Activated naive CD8-positive, alpha-beta T cell treated with anti-CD3 and anti-CD28 coated beads, Interleukin-2, amount 10 ng/mL, durations not matched to agents 7 days and 5 days (primary cell): ENCODE data around the gene IMMP1L. TPM values are rescaled to one million over a fixed set of nuclear protein-coding genes. Genes with fewer than 3 reads are reported as not detected.
"Not testable (repeated sequence)": the region's sequence is repeated elsewhere in the genome, so short reads cannot be mapped to it uniquely, and the experiment has no call there.

Experiments used
- ATAC-seq: fragments of 150-1000 bp; cut with Tn5 transposase; one replicate; pipeline ENCODE4 v1.10.0; 2021; ENCODE audit warnings: low read depth, moderate library complexity
- POLR2A ChIA-PET: fragments of 350-600 bp; sonication (Branson Sonifier 250); formaldehyde crosslinking; loops from one replicate; lab custom pipeline; 2021; ENCODE audit warnings: antibody characterized with exemption; lab: Charles Lee
- DNase-seq: peaks from one replicate; pipeline ENCODE4 v3.0.0; 2021
- H3K27ac Mint-ChIP-seq: one replicate; pipeline ENCODE4 v1.8.0; 2022; ENCODE audit warnings: mild to moderate bottlenecking, mixed read lengths
- H3K27me3 Mint-ChIP-seq: one replicate; pipeline ENCODE4 v1.8.0; 2022; ENCODE audit warnings: mild to moderate bottlenecking, moderate library complexity, mixed read lengths
- H3K36me3 Mint-ChIP-seq: one replicate; pipeline ENCODE4 v1.8.0; 2021; ENCODE audit warnings: mild to moderate bottlenecking, mixed read lengths
- H3K4me1 Mint-ChIP-seq: one replicate; pipeline ENCODE4 v1.8.0; 2021; ENCODE audit warnings: mixed read lengths
- H3K4me3 Mint-ChIP-seq: one replicate; pipeline ENCODE4 v1.8.0; 2022; ENCODE audit warnings: mild to moderate bottlenecking, moderate library complexity, mixed read lengths
- H3K9me3 Mint-ChIP-seq: one replicate; pipeline ENCODE4 v1.8.0; 2021; ENCODE audit warnings: mixed read lengths
- total RNA-seq, 2 experiments: library from RNA; stranded (reverse); gene quantifications; one replicate each; pipeline ENCODE4 v1.2.3, GENCODE V29; 2021

IMMP1L gene
- total RNA-seq, 2 experiments from 2014 or later = 16.5 to 16.7 TPM

- DNase-seq = not testable (repeated sequence)
Measured at GRCh38 chr11:31493762-31494161, 15.7 kb downstream of the IMMP1L start.

GRCh38 chr11:31493235-31493634 is 16.2 kb downstream of the IMMP1L start:
- Mint-ChIP-seq H3K4me1 (no peaks in the 10 kb centered on the region), H3K27me3 (no peaks in the 10 kb centered on the region), H3K27ac (no peak overlapping the region), H3K4me3 (no peak overlapping the region), H3K9me3 (peaks cover 11% of the 10 kb centered on the region), H3K36me3 (peaks cover 36% of the 10 kb centered on the region)
- ATAC-seq (no peak), DNase-seq (no peak)
- POLR2A ChIA-PET = no interaction called here

More at GRCh38 chr11:31493762-31494161, 15.7 kb downstream of the IMMP1L start:
- Mint-ChIP-seq H3K9me3 (peaks cover 11% of the 10 kb centered on the region), H3K36me3 (peaks cover 39% of the 10 kb centered on the region)
- H3K4me1 Mint-ChIP-seq, ATAC-seq, H3K27me3 Mint-ChIP-seq, H3K27ac Mint-ChIP-seq, H3K4me3 Mint-ChIP-seq, POLR2A ChIA-PET: not testable (repeated sequence)

GRCh38 chr11:31492320-31492913 is 17.0 kb downstream of the IMMP1L start:
- POLR2A ChIA-PET = no interaction called here
- no peak overlapping the region for H3K27ac Mint-ChIP-seq

GRCh38 chr11:31487848-31488247 is 21.6 kb downstream of the IMMP1L start:
- H3K9me3 Mint-ChIP-seq = no peaks in the 10 kb centered on the region
- peaks cover 7% of the 10 kb centered on the region for H3K36me3 Mint-ChIP-seq
- H3K4me1 Mint-ChIP-seq = no peaks in the 10 kb centered on the region
- H3K27me3 Mint-ChIP-seq = no peaks in the 10 kb centered on the region
- no peak overlapping the region for H3K27ac Mint-ChIP-seq
- ATAC-seq (no peak), DNase-seq (no peak)
- H3K4me3 Mint-ChIP-seq = no peak overlapping the region
- POLR2A ChIA-PET = no interaction called here

More at GRCh38 chr11:31492320-31492913, 17.0 kb downstream of the IMMP1L start:
- Mint-ChIP-seq H3K27me3 (no peaks in the 10 kb centered on the region), H3K9me3 (peaks cover 11% of the 10 kb centered on the region), H3K4me1 (no peaks in the 10 kb centered on the region), H3K36me3 (peaks cover 36% of the 10 kb centered on the region), H3K4me3 (no peak overlapping the region)
- no peak for ATAC-seq
- no peak for DNase-seq

- DNase-seq (no peak), ATAC-seq (no peak)
- POLR2A ChIA-PET = no interaction called here
- Mint-ChIP-seq H3K4me1 (no peaks in the 10 kb centered on the region), H3K4me3 (no peak overlapping the region), H3K9me3 (no peaks in the 10 kb centered on the region), H3K27me3 (no peaks in the 10 kb centered on the region), H3K27ac (no peak overlapping the region), H3K36me3 (peaks cover under 1% of the 10 kb centered on the region)
Measured at GRCh38 chr11:31484497-31484896, 24.9 kb downstream of the IMMP1L start.

- Mint-ChIP-seq H3K4me1 (no peaks in the 10 kb centered on the region), H3K27me3 (no peaks in the 10 kb centered on the region), H3K27ac (no peak overlapping the region), H3K4me3 (no peak overlapping the region), H3K36me3 (no peaks in the 10 kb centered on the region), H3K9me3 (no peaks in the 10 kb centered on the region)
- POLR2A ChIA-PET = no interaction called here
- DNase-seq (no peak), ATAC-seq (no peak)
Measured at GRCh38 chr11:31480930-31481329, 28.5 kb downstream of the IMMP1L start.

- H3K4me3 Mint-ChIP-seq = no peak overlapping the region
- DNase-seq = no peak
- H3K36me3 Mint-ChIP-seq = peaks cover 4% of the 10 kb centered on the region
- no peaks in the 10 kb centered on the region for H3K27me3 Mint-ChIP-seq
- H3K4me1 Mint-ChIP-seq = no peaks in the 10 kb centered on the region
- no peaks in the 10 kb centered on the region for H3K9me3 Mint-ChIP-seq
- ATAC-seq = no peak
- H3K27ac Mint-ChIP-seq = no peak overlapping the region
- POLR2A ChIA-PET = no interaction called here
Measured at GRCh38 chr11:31479066-31479465, 30.4 kb downstream of the IMMP1L start.

- DNase-seq = no peak
- no peak overlapping the region for H3K27ac Mint-ChIP-seq
- ATAC-seq = no peak
- H3K36me3 Mint-ChIP-seq = peaks cover 4% of the 10 kb centered on the region
- H3K4me3 Mint-ChIP-seq = no peak overlapping the region
- no peaks in the 10 kb centered on the region for H3K4me1 Mint-ChIP-seq
- POLR2A ChIA-PET = no interaction called here
- H3K27me3 Mint-ChIP-seq = no peaks in the 10 kb centered on the region
- H3K9me3 Mint-ChIP-seq = no peaks in the 10 kb centered on the region
Measured at GRCh38 chr11:31478223-31478590, 31.2 kb downstream of the IMMP1L start.

- Mint-ChIP-seq H3K36me3 (peaks cover 4% of the 10 kb centered on the region), H3K4me1 (no peaks in the 10 kb centered on the region), H3K9me3 (no peaks in the 10 kb centered on the region), H3K27ac (no peak overlapping the region), H3K4me3 (no peak overlapping the region), H3K27me3 (no peaks in the 10 kb centered on the region)
- ATAC-seq (no peak), DNase-seq (no peak)
- POLR2A ChIA-PET = no interaction called here
Measured at GRCh38 chr11:31477528-31478222, 31.7 kb downstream of the IMMP1L start.

- no peaks in the 10 kb centered on the region for H3K9me3 Mint-ChIP-seq
- H3K4me3 Mint-ChIP-seq = no peak overlapping the region
- no peaks in the 10 kb centered on the region for H3K27me3 Mint-ChIP-seq
- POLR2A ChIA-PET = no interaction called here
- DNase-seq (no peak), ATAC-seq (no peak)
- H3K4me1 Mint-ChIP-seq = no peaks in the 10 kb centered on the region
- H3K27ac Mint-ChIP-seq = no peak overlapping the region
- peaks cover 7% of the 10 kb centered on the region for H3K36me3 Mint-ChIP-seq
Measured at GRCh38 chr11:31474083-31474482, 35.3 kb downstream of the IMMP1L start.

- POLR2A ChIA-PET = no interaction called here
- no peaks in the 10 kb centered on the region for H3K27me3 Mint-ChIP-seq
- no peaks in the 10 kb centered on the region for H3K4me1 Mint-ChIP-seq
- no peak overlapping the region for H3K4me3 Mint-ChIP-seq
- ATAC-seq (no peak), DNase-seq (no peak)
- H3K36me3 Mint-ChIP-seq = peaks cover 39% of the 10 kb centered on the region
- peaks cover 10% of the 10 kb centered on the region for H3K9me3 Mint-ChIP-seq
- no peak overlapping the region for H3K27ac Mint-ChIP-seq
Measured at GRCh38 chr11:31464436-31464835, 45.0 kb downstream of the IMMP1L start.

- DNase-seq (no peak), ATAC-seq (no peak)
- H3K36me3 Mint-ChIP-seq = peaks cover 24% of the 10 kb centered on the region
- no peak overlapping the region for H3K4me3 Mint-ChIP-seq
- POLR2A ChIA-PET = no interaction called here
- H3K4me1 Mint-ChIP-seq = no peaks in the 10 kb centered on the region
- H3K27me3 Mint-ChIP-seq = no peaks in the 10 kb centered on the region
- no peak overlapping the region for H3K27ac Mint-ChIP-seq
- no peaks in the 10 kb centered on the region for H3K9me3 Mint-ChIP-seq
Measured at GRCh38 chr11:31455177-31455576, 54.2 kb downstream of the IMMP1L start.

- no peak overlapping the region for H3K4me3 Mint-ChIP-seq
- ATAC-seq (no peak), DNase-seq (no peak)
- no peaks in the 10 kb centered on the region for H3K4me1 Mint-ChIP-seq
- H3K9me3 Mint-ChIP-seq = peaks cover 1% of the 10 kb centered on the region
- H3K27me3 Mint-ChIP-seq = no peaks in the 10 kb centered on the region
- H3K27ac Mint-ChIP-seq = no peak overlapping the region
- POLR2A ChIA-PET = no interaction called here
- peaks cover 44% of the 10 kb centered on the region for H3K36me3 Mint-ChIP-seq
Measured at GRCh38 chr11:31450841-31451240, 58.6 kb downstream of the IMMP1L start.

- Mint-ChIP-seq H3K4me3 (no peak overlapping the region), H3K27me3 (no peaks in the 10 kb centered on the region), H3K36me3 (peaks cover 45% of the 10 kb centered on the region), H3K27ac (no peak overlapping the region), H3K4me1 (no peaks in the 10 kb centered on the region), H3K9me3 (peaks cover 1% of the 10 kb centered on the region)
- ATAC-seq (no peak), DNase-seq (no peak)
- POLR2A ChIA-PET = no interaction called here
Measured at GRCh38 chr11:31449040-31449439, 60.4 kb downstream of the IMMP1L start.
